Measurements from ENCODE around the gene LARGE1. TPM values are rescaled to one million over a fixed set of nuclear protein-coding genes. Genes with fewer than 3 reads are reported as not detected.

The LARGE1 gene
- total RNA-seq, 1 experiment from 2014 or later = 1.5 TPM

- RAD21 ChIA-PET (ENCODE audit: low non-redundant PET in 1 of 2, low total read pairs in 2 of 2, uncharacterized antibody in 2 of 2, unreplicated experiment in 2 of 2) = no interaction called here
- no peak for DNase-seq (ENCODE audit: low read depth, low spot score)
- no peak overlapping the region for H3K9ac ChIP-seq (ENCODE audit: low read length)
- H3K4me1 ChIP-seq (ENCODE audit: control insufficient read depth in 1 of 2, insufficient read depth in 2 of 2, low read length in 2 of 2) = no peaks in the 10 kb centered on the region
- no peaks in the 10 kb centered on the region for H3K36me3 ChIP-seq (ENCODE audit: control insufficient read depth in 1 of 2, insufficient read depth in 2 of 2, low read length in 2 of 2)
- no TSS peak for BruUV-seq (replicated peaks)
- H4K20me1 ChIP-seq (ENCODE audit: insufficient read depth) = no peaks in the 10 kb centered on the region
- no peaks in the 10 kb centered on the region for H3K27me3 ChIP-seq (ENCODE audit: insufficient read depth, low read length)
- H2AFZ ChIP-seq (ENCODE audit: low read depth, low read length, poor library complexity, severe bottlenecking) = no peak overlapping the region
- no peaks in the 10 kb centered on the region for H3K79me2 ChIP-seq (ENCODE audit: insufficient read depth, low read length)
- intact Hi-C loops (cut with micrococcal nuclease) = no loop called here
- no peak overlapping the region for H3K4me3 ChIP-seq (replicated peaks in 1 of 2; ENCODE audit: low read depth in 1 of 2, low read length in 2 of 2)
- CTCF ChIA-PET = no interaction called here
- TF ChIP-seq CBX3 (IDR thresholded peaks at IDR 0.05; ENCODE audit: low read depth) = no peak
- TF ChIP-seq CEBPB (IDR thresholded peaks at IDR 0.05; ENCODE audit: low read depth) = no peak
- no peak for TF ChIP-seq YY1 (IDR thresholded peaks at IDR 0.05; ENCODE audit: extremely low read depth, insufficient replicate concordance, low read depth, low read length)
- no peak for TF ChIP-seq ZBTB33 (IDR thresholded peaks at IDR 0.05; ENCODE audit: extremely low read depth, insufficient replicate concordance, low read length)
- no peak for TF ChIP-seq SP1 (IDR thresholded peaks at IDR 0.05; ENCODE audit: low read depth)
- no peak for TF ChIP-seq ATF3 (IDR thresholded peaks at IDR 0.05)
- TF ChIP-seq ZNF274 (IDR thresholded peaks at IDR 0.05; ENCODE audit: low read depth, low read length) = no peak
- no peak for TF ChIP-seq POLR2AphosphoS5 (IDR thresholded peaks at IDR 0.05; ENCODE audit: low read depth, low read length)
- no peak for TF ChIP-seq EZH2 (IDR thresholded peaks at IDR 0.05)
- no peak for TF ChIP-seq REST (IDR thresholded peaks at IDR 0.05; ENCODE audit: low read depth)
- TF ChIP-seq CTCF (IDR thresholded peaks at IDR 0.05 in 2 of 3, conservative IDR thresholded peaks at IDR 0.05 in 1 of 3; ENCODE audit: borderline replicate concordance in 1 of 3, insufficient read depth in 1 of 3, low read depth in 2 of 3, low read length in 2 of 3) = no peak
- peaks cover 0 to 28% of the 10 kb centered on the region in 2 experiments; a peak in 3 of 4 replicates for H3K9me3 ChIP-seq (ENCODE audit: control insufficient read depth in 1 of 2, insufficient read depth in 1 of 2, low read depth in 1 of 2, low read length in 2 of 2)
- H3K27ac ChIP-seq (ENCODE audit: low read depth, low read length) = no peak overlapping the region
- no peaks in the 10 kb centered on the region for H3K9me2 ChIP-seq (ENCODE audit: insufficient read depth)
- POLR2A ChIA-PET = no interaction called here
- no peak overlapping the region for H3K4me2 ChIP-seq (ENCODE audit: low read length)
- no peak for ATAC-seq
Observed at GRCh38 chr22:33350961-33351360, 569.3 kb downstream of the LARGE1 start.
